Lower leg skin (tissue), 4 donors: Measurements from ENCODE around the gene FAM20A. TPM values are rescaled to one million over a fixed set of nuclear protein-coding genes. Genes with fewer than 3 reads are reported as not detected.

ENCODE experiments used
- DNase-seq, 2 donors: peaks; one replicate each; pipeline ENCODE4 v3.0.0-alpha.2; 2019; ENCODE audit warnings: low spot score in 2 of 2
- H3K4me3 ChIP-seq: fragments of 200-600 bp; sonication (generic); 2 replicates; pipeline ENCODE4 v1.5.1; 2017; ENCODE audit warnings: mild to moderate bottlenecking, low read depth; ENCODE audit not compliant: poor library complexity, severe bottlenecking
- POLR2A ChIP-seq, 2 donors: fragments of 450-650 bp; IDR thresholded peaks; one replicate each; pipeline ENCODE4 v1.6.1; 2016 to 2017; ENCODE audit warnings: antibody characterized with exemption in 2 of 2, mild to moderate bottlenecking in 1 of 2, moderate library complexity in 1 of 2
- WGBS, 2 donors: methylation state at CpG; one replicate each; pipeline ENCODE4 v1.1.5; 2018; 5-methylcytosine and 5-hydroxymethylcytosine counted together
- intact Hi-C: fragments of 100-400 bp; cut with DNase I; formaldehyde crosslinking; loops from one replicate; pipeline ENCODE4 v1.15.0; 2023; ENCODE audit warnings: low total_unique reads
- total RNA-seq, 4 donors: library from RNA; depleted of rRNA; stranded (reverse); fragments of >200 nt; gene quantifications; one replicate each; pipeline ENCODE4 v1.1.0, GENCODE V29; 2016
- TF ChIP-seq, protein P1 (sequence below), 3 donors: fragments of 450-650 bp; IDR thresholded peaks; one replicate each; pipeline ENCODE4 v1.5.1; 2016; ENCODE audit warnings: antibody characterized with exemption in 3 of 3, mild to moderate bottlenecking in 3 of 3, moderate library complexity in 2 of 3

Gene FAM20A
- total RNA-seq, 4 donors from 2014 or later = 2.6 to 5.8 (median 4.3) TPM

DNA sequence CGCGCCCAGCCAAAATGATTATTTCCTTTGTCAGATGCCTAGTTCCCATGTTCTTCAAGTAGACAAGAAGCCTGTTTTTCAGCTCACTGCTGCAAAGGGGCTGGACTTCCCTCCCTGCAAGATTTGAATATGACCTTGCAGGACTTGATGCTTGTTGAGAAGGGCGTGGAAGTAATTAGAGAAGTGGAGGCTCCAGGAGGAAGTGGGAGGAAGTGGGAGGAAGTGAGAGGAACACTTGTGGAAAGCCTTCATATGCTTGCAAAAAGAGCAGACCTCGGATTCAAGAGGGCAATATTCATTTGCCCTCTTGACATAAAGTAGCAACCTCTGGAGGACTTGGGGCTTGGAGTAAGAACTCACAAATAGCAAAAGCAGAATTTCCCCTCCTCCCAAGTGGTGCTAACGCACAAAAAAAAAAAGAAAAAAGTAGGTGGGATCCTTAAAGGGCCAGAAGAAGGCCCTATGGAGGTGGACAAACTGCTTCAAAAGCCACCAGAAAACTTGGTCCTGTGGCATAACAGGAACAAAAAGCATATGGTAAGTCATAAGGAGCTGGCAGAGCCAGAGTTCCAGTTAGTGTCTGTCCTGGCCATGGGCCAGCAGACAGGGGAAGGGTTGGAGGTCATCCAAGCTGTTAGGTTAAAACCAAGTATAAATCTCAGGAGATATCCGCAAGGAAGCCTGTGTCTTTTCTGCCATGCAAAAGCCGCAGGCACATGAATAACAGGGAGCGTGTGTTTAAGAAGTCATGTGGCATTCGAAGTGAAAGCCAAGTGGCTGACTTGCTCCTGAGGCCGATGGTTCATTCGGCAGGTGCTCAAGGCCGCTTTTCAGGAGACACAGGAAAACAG, 109.6 kb downstream of the FAM20A start:
- no peak overlapping the region for H3K4me3 ChIP-seq
- DNase-seq = peak; percentile 68 to 87
- intact Hi-C loops = no loop called here
- TF ChIP-seq, protein P1, sequence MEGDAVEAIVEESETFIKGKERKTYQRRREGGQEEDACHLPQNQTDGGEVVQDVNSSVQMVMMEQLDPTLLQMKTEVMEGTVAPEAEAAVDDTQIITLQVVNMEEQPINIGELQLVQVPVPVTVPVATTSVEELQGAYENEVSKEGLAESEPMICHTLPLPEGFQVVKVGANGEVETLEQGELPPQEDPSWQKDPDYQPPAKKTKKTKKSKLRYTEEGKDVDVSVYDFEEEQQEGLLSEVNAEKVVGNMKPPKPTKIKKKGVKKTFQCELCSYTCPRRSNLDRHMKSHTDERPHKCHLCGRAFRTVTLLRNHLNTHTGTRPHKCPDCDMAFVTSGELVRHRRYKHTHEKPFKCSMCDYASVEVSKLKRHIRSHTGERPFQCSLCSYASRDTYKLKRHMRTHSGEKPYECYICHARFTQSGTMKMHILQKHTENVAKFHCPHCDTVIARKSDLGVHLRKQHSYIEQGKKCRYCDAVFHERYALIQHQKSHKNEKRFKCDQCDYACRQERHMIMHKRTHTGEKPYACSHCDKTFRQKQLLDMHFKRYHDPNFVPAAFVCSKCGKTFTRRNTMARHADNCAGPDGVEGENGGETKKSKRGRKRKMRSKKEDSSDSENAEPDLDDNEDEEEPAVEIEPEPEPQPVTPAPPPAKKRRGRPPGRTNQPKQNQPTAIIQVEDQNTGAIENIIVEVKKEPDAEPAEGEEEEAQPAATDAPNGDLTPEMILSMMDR (IDR thresholded peaks at IDR 0.05) = no peak
- no peak for TF ChIP-seq POLR2A (IDR thresholded peaks at IDR 0.05)
- 36 to 42% methylated on average over 12 of the region's 12 CpGs for WGBS, 2 donors

DNA sequence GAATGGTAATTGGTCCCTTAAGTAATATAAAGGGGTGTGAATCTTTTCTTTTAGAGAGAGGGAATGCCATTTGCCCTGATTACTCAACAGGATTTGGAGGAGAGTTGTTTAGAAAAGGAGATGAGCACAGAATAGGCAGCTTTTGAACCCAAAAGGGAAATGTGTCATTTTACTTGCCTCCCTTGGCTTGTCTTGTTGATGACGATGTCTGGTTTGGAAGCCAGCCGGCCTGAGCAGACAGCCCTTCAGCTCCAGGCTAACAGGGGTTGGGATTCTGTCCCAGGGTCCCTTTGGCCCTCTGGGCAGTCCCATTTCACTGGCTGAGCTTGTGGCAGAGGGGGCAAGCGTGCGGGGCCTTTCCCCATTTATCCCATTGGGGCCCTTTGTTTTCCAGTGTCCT, 111.2 kb downstream of the FAM20A start:
- DNase-seq = no peak
- H3K4me3 ChIP-seq = no peak overlapping the region
- intact Hi-C loops = no loop called here
- WGBS, 2 donors = 54 to 61% methylated on average over 4 of the region's 4 CpGs
- TF ChIP-seq POLR2A (IDR thresholded peaks at IDR 0.05) = no peak
- TF ChIP-seq, protein P1 (IDR thresholded peaks at IDR 0.05) = no peak

Other genes starting within 250 kb of the FAM20A start
- gene WIPI1, start 143.9 kb downstream of the FAM20A start, total RNA-seq = 10 to 100 TPM; 21.7 to 64.3 (median 38.2) TPM
- 100 to 1,000 TPM; 198 to 214 (median 207) TPM for gene PRKAR1A, start 88.9 kb downstream of the FAM20A start, total RNA-seq